Astrocyte of the cerebellum (primary cell): ENCODE measurements around the gene ABLIM2.

Experiments
- DNase-seq: peaks from one replicate; pipeline ENCODE4 v3.0.0-alpha.2; 2011; ENCODE audit warnings: low read depth
- H3K4me3 ChIP-seq: 2 replicates; pipeline ENCODE4 v1.5.1; 2011; ENCODE audit warnings: mild to moderate bottlenecking, low read depth, low read length, moderate library complexity
- in situ Hi-C: cut with HindIII; loops from 2 replicates; pipeline ENCODE4 v1.10.0; 2017; ENCODE audit warnings: low sequenced_read_pairs
- TF ChIP-seq, protein P1 (sequence below): IDR thresholded peaks from 2 replicates; pipeline ENCODE4 v1.5.1; 2012; ENCODE audit warnings: low read length, low read depth, moderate library complexity, mild to moderate bottlenecking; ENCODE audit errors: missing control alignments

The ABLIM2 gene

DNA sequence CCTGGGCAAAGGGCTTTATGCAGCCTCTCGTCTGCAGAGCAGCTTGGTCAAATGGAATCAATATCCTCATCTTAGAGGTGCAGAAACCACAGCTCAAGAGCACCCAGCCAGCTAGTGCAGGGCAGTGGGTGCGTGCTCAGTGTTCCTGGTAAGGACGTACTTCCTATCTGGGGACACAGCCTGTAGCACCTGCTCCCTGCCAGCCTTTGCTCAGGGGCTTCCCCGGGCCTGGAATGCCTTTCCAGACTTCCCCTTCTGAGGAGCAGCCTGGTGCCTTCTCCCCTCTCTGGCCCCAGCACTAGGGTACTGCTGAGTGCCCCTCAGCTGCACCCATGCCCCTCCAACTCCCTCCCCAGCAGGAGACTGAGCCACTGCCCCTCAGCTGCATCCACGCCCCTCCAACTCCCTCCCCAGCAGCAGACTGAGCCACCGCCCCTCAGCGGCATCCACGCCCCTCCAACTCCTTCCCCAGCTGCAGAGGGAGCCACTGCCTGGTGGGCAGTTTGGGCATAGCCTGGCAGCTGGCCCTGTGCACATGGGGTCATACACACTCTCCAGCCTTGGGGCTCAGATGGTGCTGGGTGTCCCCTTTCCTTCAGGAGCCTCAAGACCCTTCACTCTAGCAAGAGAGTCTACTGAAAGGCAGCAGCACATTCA, 176.7 kb downstream of the ABLIM2 start:
- TF ChIP-seq, protein P1, sequence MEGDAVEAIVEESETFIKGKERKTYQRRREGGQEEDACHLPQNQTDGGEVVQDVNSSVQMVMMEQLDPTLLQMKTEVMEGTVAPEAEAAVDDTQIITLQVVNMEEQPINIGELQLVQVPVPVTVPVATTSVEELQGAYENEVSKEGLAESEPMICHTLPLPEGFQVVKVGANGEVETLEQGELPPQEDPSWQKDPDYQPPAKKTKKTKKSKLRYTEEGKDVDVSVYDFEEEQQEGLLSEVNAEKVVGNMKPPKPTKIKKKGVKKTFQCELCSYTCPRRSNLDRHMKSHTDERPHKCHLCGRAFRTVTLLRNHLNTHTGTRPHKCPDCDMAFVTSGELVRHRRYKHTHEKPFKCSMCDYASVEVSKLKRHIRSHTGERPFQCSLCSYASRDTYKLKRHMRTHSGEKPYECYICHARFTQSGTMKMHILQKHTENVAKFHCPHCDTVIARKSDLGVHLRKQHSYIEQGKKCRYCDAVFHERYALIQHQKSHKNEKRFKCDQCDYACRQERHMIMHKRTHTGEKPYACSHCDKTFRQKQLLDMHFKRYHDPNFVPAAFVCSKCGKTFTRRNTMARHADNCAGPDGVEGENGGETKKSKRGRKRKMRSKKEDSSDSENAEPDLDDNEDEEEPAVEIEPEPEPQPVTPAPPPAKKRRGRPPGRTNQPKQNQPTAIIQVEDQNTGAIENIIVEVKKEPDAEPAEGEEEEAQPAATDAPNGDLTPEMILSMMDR = no peak
- in situ Hi-C loops = no loop called here
- no peak for DNase-seq
- no peak overlapping the region for H3K4me3 ChIP-seq

DNA sequence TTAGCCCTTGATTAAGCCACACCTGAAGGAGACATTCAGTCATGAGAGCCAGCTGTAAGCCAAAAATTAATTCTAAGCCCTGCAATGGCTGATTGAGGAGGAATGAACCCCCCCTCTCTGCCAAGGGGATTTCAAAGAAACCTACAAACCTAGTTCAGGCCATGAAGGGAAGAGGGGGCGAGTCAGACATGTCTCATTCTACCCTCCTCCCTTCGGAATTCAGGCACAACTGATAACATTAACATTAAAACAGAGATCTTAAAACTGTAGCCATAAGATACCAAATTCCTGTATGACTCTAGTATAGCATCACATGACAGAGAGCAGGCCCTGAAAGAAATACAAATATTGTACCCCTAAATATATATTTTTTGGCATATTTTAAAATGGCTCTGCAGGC, 178.6 kb downstream of the ABLIM2 start:
- TF ChIP-seq, protein P1 = no peak
- in situ Hi-C loops = no loop called here
- DNase-seq = no peak

GRCh38 chr4:7979652-7979968, 179.0 kb downstream of the ABLIM2 start:
- no peak overlapping the region for H3K4me3 ChIP-seq
- in situ Hi-C loops = no loop called here
- TF ChIP-seq, protein P1 = no peak
- DNase-seq = no peak

More for the DNA sequence above, 178.6 kb downstream of the ABLIM2 start:
- no peak overlapping the region for H3K4me3 ChIP-seq

DNA sequence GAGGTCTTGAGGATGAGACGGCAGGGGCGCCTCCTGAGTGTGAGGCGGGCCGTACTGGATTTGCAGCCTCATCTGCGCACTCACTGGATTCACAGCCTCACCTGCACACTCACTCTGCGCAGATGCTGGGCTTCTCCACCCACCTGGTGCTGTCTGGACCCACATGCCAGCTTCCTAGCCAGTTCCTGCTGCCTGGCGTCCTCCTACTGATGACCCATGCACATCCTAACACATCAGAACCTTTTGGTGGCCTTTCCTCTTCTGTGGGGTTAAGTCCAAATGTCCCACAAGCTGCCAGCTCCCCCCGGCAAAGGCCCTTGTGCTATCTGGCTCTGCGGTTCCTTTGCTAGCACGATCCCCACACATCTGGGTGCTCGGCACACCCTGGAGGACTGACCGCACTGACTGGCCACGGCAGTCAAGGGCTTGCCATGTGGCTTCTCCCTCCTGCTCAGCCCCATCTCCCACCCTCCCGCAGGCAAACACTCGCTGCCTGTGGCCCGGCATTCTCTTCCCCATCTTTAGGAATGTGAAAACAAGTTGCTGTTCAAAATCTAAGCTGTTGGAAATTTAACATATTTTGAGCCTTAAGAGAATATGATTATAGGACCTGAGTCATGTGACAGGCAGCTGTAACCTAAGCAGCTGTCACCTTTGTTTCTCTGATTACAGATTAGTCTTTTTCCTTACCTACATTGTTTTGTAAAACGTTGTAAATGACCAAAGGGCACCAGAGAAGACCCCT, 179.5 kb downstream of the ABLIM2 start:
- DNase-seq = no peak
- H3K4me3 ChIP-seq = no peak overlapping the region
- TF ChIP-seq, protein P1 = no peak
- in situ Hi-C loops = no loop called here

GRCh38 chr4:7978489-7978888, 180.1 kb downstream of the ABLIM2 start:
- DNase-seq = no peak
- in situ Hi-C loops = no loop called here
- TF ChIP-seq, protein P1 = no peak
- H3K4me3 ChIP-seq = no peak overlapping the region

DNA sequence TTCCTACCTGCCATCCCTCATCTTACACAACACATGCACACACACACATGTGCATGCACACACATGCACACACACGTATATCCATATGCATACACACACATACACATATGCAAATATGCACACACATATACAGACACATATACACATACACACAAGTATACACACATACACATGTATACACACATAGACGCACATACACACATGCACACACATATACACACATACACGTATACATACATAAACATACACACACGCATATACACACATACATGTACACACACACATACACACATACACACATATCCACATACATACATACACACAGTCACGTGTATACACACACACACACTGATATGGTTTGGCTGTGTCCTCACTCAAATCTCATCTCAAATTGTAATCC, 182.0 kb downstream of the ABLIM2 start:
- TF ChIP-seq, protein P1 = no peak
- DNase-seq = no peak
- in situ Hi-C loops = no loop called here
- H3K4me3 ChIP-seq = no peak overlapping the region
